ENCODE data around the gene TRPV5.

TRPV5 gene

GRCh38 chr7:142939226-142939910, 5.8 kb upstream of the TRPV5 start, which contains the start of gene LLCFC1:
LLCFC1 (plus strand) TSS chr7:142939484; CDS start chr7:142939622, 138 bp downstream.
- peak in 1 of 2 donors; percentile 13 for DNase-seq

GRCh38 chr7:142938611-142939010, 5.1 kb upstream of the TRPV5 start:
- DNase-seq, result no peak

GRCh38 chr7:142935941-142936565, 2.5 kb upstream of the TRPV5 start:
- no peak for DNase-seq

- DNase-seq, result no peak
These were observed 510 bp upstream of the TRPV5 start for GRCh38 chr7:142934056-142934455.

- DNase-seq, result no peak
These were observed 462 bp downstream of the TRPV5 start for GRCh38 chr7:142933092-142933475.

GRCh38 chr7:142932386-142933091, 1.0 kb downstream of the TRPV5 start:
- no peak for DNase-seq

GRCh38 chr7:142930126-142930730, 3.3 kb downstream of the TRPV5 start:
- no peak for DNase-seq

- no peak for DNase-seq
These were observed 5.6 kb downstream of the TRPV5 start for GRCh38 chr7:142927949-142928348.

GRCh38 chr7:142927085-142927745, 6.3 kb downstream of the TRPV5 start:
- DNase-seq, result no peak

- no peak for DNase-seq
These were observed 8.1 kb downstream of the TRPV5 start for GRCh38 chr7:142925413-142925812.

- no peak for DNase-seq
These were observed 10.2 kb downstream of the TRPV5 start for GRCh38 chr7:142923391-142923790.

- DNase-seq, result no peak
These were observed 13.9 kb downstream of the TRPV5 start for GRCh38 chr7:142919656-142920055.

GRCh38 chr7:142918901-142919300, 14.6 kb downstream of the TRPV5 start:
- DNase-seq, result no peak

- no peak for DNase-seq
These were observed 16.1 kb downstream of the TRPV5 start for GRCh38 chr7:142917447-142917846.

GRCh38 chr7:142916508-142916907, 17.0 kb downstream of the TRPV5 start:
- DNase-seq, result no peak

GRCh38 chr7:142915315-142915714, 18.2 kb downstream of the TRPV5 start:
- peak in 1 of 2 donors; percentile 3 for DNase-seq

GRCh38 chr7:142914121-142914520, 19.4 kb downstream of the TRPV5 start:
- DNase-seq, result no peak

GRCh38 chr7:142913566-142913965, 20.0 kb downstream of the TRPV5 start:
- no peak for DNase-seq

- no peak for DNase-seq
These were observed 20.5 kb downstream of the TRPV5 start for GRCh38 chr7:142913051-142913450.

- no peak for DNase-seq
These were observed 23.1 kb downstream of the TRPV5 start for GRCh38 chr7:142910481-142910880.

GRCh38 chr7:142910031-142910433, 23.5 kb downstream of the TRPV5 start:
- DNase-seq, result no peak

GRCh38 chr7:142908921-142909890, 24.3 kb downstream of the TRPV5 start:
- no peak for DNase-seq

Data from CD4-positive, alpha-beta T cell treated with Interleukin-4 for 1 hour (primary cell).